Measurements from ENCODE around the gene KCNQ1. TPM values are rescaled to one million over a fixed set of nuclear protein-coding genes. Genes with fewer than 3 reads are reported as not detected.

The KCNQ1 gene
- total RNA-seq, 3 donors from 2014 or later, result 3.6 to 6.2 (median 5.1) TPM

- no peaks in the 10 kb centered on the region for H3K36me3 ChIP-seq
- H3K27me3 ChIP-seq, result no peaks in the 10 kb centered on the region
- H3K9me3 ChIP-seq, result no peaks in the 10 kb centered on the region
- DNase-seq (ENCODE audit: low spot score in 2 of 2), result no peak
- no peaks in the 10 kb centered on the region for H3K4me1 ChIP-seq
- intact Hi-C loops (cut with DNase I; ENCODE audit: low total_unique reads), result no loop called here
- no peak for TF ChIP-seq POLR2AphosphoS5 (IDR thresholded peaks at IDR 0.05)
- no peak overlapping the region for H3K27ac ChIP-seq
- H3K4me3 ChIP-seq, result no peak overlapping the region
Measured at GRCh38 chr11:2740275-2740940, 295.6 kb downstream of the KCNQ1 start.

GRCh38 chr11:2741006-2741376, 296.2 kb downstream of the KCNQ1 start:
- DNase-seq (ENCODE audit: low spot score in 2 of 2), result no peak
- Histone ChIP-seq H3K4me3 (no peak overlapping the region), H3K27ac (peak overlapping the region; percentile 40 to 80), H3K36me3 (no peaks in the 10 kb centered on the region), H3K4me1 (no peaks in the 10 kb centered on the region), H3K9me3 (no peaks in the 10 kb centered on the region), H3K27me3 (no peaks in the 10 kb centered on the region)
- intact Hi-C loops (cut with DNase I; ENCODE audit: low total_unique reads), result no loop called here
- TF ChIP-seq POLR2A (IDR thresholded peaks at IDR 0.05) (no peak), CTCF (IDR thresholded peaks at IDR 0.05) (no peak), POLR2AphosphoS5 (IDR thresholded peaks at IDR 0.05) (no peak)

- TF ChIP-seq POLR2AphosphoS5 (IDR thresholded peaks at IDR 0.05) (no peak), POLR2A (IDR thresholded peaks at IDR 0.05) (no peak), CTCF (IDR thresholded peaks at IDR 0.05) (no peak)
- intact Hi-C loops (cut with DNase I; ENCODE audit: low total_unique reads), result no loop called here
- no peak overlapping the region for H3K4me3 ChIP-seq
- no peaks in the 10 kb centered on the region for H3K27me3 ChIP-seq
- H3K4me1 ChIP-seq, result no peaks in the 10 kb centered on the region
- peak overlapping the region; percentile 40 to 80 for H3K27ac ChIP-seq
- H3K36me3 ChIP-seq, result no peaks in the 10 kb centered on the region
- no peak for DNase-seq (ENCODE audit: low spot score in 2 of 2)
- no peaks in the 10 kb centered on the region for H3K9me3 ChIP-seq
Measured at GRCh38 chr11:2741377-2742131, 296.7 kb downstream of the KCNQ1 start.

DNA sequence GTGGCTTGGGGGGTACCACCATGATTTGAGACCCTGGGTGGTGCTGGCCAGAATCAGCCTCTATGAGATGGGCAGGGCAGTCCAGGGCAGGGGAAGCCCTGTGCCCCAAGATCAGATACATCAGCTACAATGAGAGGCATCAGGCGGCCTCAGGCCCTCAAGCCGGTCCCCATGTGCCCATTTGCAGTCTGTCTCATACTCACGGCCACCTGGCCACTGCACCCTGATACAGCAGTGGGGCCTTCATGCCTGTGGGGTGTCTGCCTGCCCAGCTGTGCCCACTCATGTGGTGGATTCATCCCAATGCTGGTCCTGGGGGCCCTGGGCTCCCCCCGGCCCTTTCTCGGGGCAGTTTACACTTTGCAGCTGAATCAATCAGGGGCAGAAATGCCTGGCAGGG, 297.4 kb downstream of the KCNQ1 start:
- no peak for TF ChIP-seq POLR2AphosphoS5 (IDR thresholded peaks at IDR 0.05)
- no peak for TF ChIP-seq POLR2A (IDR thresholded peaks at IDR 0.05)
- no peak for TF ChIP-seq CTCF (IDR thresholded peaks at IDR 0.05)
- Histone ChIP-seq H3K4me3 (no peak overlapping the region), H3K27me3 (no peaks in the 10 kb centered on the region), H3K27ac (peak overlapping the region; percentile 40 to 80), H3K9me3 (no peaks in the 10 kb centered on the region), H3K4me1 (no peaks in the 10 kb centered on the region), H3K36me3 (no peaks in the 10 kb centered on the region)
- no peak for DNase-seq (ENCODE audit: low spot score in 2 of 2)
- intact Hi-C loops (cut with DNase I; ENCODE audit: low total_unique reads), result no loop called here

DNA sequence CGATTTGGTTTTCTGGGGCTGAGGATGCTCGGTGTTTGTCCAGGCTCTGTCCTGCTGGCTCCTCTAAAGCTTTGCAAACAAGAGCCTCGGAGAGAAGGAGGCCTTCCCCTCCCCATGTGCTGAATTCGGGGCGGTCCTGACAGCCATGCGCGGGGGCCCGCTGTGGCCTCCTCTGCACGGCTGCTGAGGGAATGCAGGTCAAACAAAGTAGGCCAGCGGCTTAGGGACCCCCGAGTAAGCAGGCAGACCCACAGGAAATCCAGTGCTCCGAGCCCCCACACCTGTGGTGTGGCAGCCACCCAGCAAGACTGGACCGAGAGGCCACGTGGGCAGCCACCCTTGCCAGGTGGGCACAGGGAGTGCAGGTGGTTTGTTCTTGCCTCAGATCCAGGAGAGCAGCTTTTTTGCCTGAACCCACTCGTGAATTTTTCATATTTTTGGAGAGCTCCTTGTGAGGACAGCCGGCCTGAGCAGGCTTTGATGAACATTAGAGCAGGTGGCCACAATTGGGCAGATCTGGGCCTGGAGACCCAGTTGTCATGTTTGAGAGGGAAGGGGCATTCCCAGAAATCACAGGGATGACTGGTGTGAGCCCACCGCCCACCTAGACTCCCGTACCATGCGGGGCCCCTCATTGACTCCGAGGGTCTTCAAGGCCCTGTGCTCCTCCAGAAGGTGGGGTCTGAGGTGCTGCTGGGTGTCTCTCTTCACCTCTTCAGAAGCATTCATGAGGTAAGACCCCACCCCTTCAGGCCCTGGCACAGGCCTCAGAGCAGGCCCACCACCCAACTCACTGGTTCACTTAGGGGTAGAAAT, 298.0 kb downstream of the KCNQ1 start:
- intact Hi-C loops (cut with DNase I; ENCODE audit: low total_unique reads), result no loop called here
- no peaks in the 10 kb centered on the region for H3K27me3 ChIP-seq
- no peaks in the 10 kb centered on the region for H3K36me3 ChIP-seq
- no peak for TF ChIP-seq POLR2A (IDR thresholded peaks at IDR 0.05)
- no peak for TF ChIP-seq POLR2AphosphoS5 (IDR thresholded peaks at IDR 0.05)
- no peak for TF ChIP-seq CTCF (IDR thresholded peaks at IDR 0.05)
- H3K9me3 ChIP-seq, result no peaks in the 10 kb centered on the region
- H3K27ac ChIP-seq, result peak overlapping the region; percentile 40 to 80
- no peak for DNase-seq (ENCODE audit: low spot score in 2 of 2)
- H3K4me3 ChIP-seq, result no peak overlapping the region
- no peaks in the 10 kb centered on the region for H3K4me1 ChIP-seq
